Caco-2 (cell line): ENCODE measurements around the gene ACBD5. TPM values are rescaled to one million over a fixed set of nuclear protein-coding genes. Genes with fewer than 3 reads are reported as not detected.

Experiments
- BruUV-seq: library from RNA; stranded (reverse); fragments of 400-500 nt; replicated peaks from 2 replicates; lab custom pipeline; 2021; lab: Mats Ljungman, UMichigan
- CTCF ChIA-PET: fragments of 300-600 bp; sonication (Branson Sonifier 250); formaldehyde crosslinking; loops from one replicate; lab custom pipeline; 2022; ENCODE audit warnings: antibody characterized with exemption; lab: Charles Lee
- POLR2A ChIA-PET: fragments of 300-600 bp; sonication (Branson Sonifier 250); formaldehyde crosslinking; loops from one replicate; lab custom pipeline; 2022; ENCODE audit warnings: antibody characterized with exemption; lab: Charles Lee
- DNase-seq, 2 experiments: peaks; one replicate each; pipeline versions ENCODE4 v3.0.0 to v3.0.0-alpha.2; 2020 to 2022
- H3K27me3 ChIP-seq: replicated peaks from 2 replicates; pipeline ENCODE4 v1.6.0; 2011; ENCODE audit warnings: low read length; ENCODE audit not compliant: control insufficient read depth, insufficient read depth
- H3K36me3 ChIP-seq: 2 replicates; pipeline ENCODE4 v1.5.1; 2011; ENCODE audit warnings: low read length; ENCODE audit not compliant: control insufficient read depth, insufficient read depth
- H3K4me1 ChIP-seq: fragments of 250-450 bp; sonication (Bioruptor Pico); 2 replicates; pipeline ENCODE4 v1.5.1; 2020; ENCODE audit warnings: mild to moderate bottlenecking
- H3K4me3 ChIP-seq: 2 replicates; pipeline ENCODE4 v1.5.1; 2011; ENCODE audit warnings: low read depth, mild to moderate bottlenecking, control low read depth, low read length
- H3K9me3 ChIP-seq: fragments of 250-450 bp; sonication (Bioruptor Pico); 2 replicates; pipeline ENCODE4 v1.5.1; 2020; ENCODE audit warnings: mild to moderate bottlenecking, moderate library complexity
- H3K27ac Mint-ChIP-seq: one replicate; pipeline ENCODE4 v1.8.0; 2022; ENCODE audit warnings: mixed read lengths; ENCODE audit not compliant: unreplicated experiment
- H3K27me3 Mint-ChIP-seq: one replicate; pipeline ENCODE4 v1.8.0; 2022; ENCODE audit warnings: mixed read lengths; ENCODE audit not compliant: insufficient read depth, unreplicated experiment
- H3K36me3 Mint-ChIP-seq: one replicate; pipeline ENCODE4 v1.8.0; 2022; ENCODE audit warnings: mild to moderate bottlenecking, mixed read lengths; ENCODE audit not compliant: insufficient read depth, unreplicated experiment
- H3K4me1 Mint-ChIP-seq: one replicate; pipeline ENCODE4 v1.8.0; 2022; ENCODE audit warnings: low read depth, mixed read lengths; ENCODE audit not compliant: unreplicated experiment
- H3K4me3 Mint-ChIP-seq: one replicate; pipeline ENCODE4 v1.8.0; 2022; ENCODE audit warnings: mild to moderate bottlenecking, moderate library complexity, mixed read lengths; ENCODE audit not compliant: unreplicated experiment
- H3K9me3 Mint-ChIP-seq: one replicate; pipeline ENCODE4 v1.8.0; 2022; ENCODE audit warnings: mixed read lengths; ENCODE audit not compliant: unreplicated experiment
- CTCF ChIP-seq, 2 experiments: fragments of 200-600 bp in 1 of 2; IDR thresholded peaks; 1 replicate in 1 of 2; 2 replicates in 1 of 2; pipeline versions ENCODE4 v1.5.1 to v1.8.0; 2011 to 2022; ENCODE audit warnings: antibody characterized with exemption in 1 of 2, control low read depth in 1 of 2, inconsistent platforms in 1 of 2, low read depth in 1 of 2, low read length in 1 of 2, mild to moderate bottlenecking in 1 of 2, moderate library complexity in 1 of 2; ENCODE audit not compliant: insufficient read depth in 1 of 2, severe bottlenecking in 1 of 2, unreplicated experiment in 1 of 2
- intact Hi-C: fragments of 100-400 bp; cut with micrococcal nuclease; formaldehyde crosslinking; loops from one replicate; pipeline ENCODE4 v1.10.0; 2022; ENCODE audit not compliant: unreplicated experiment
- total RNA-seq: library from RNA; stranded (reverse); gene quantifications from 2 replicates; pipeline ENCODE4 v1.2.3, GENCODE V29; 2022

ACBD5 gene
- total RNA-seq, 1 experiment from 2014 or later, result 38.3 TPM

- H3K36me3 Mint-ChIP-seq, result peaks cover 19% of the 10 kb centered on the region
- H3K27me3 Mint-ChIP-seq, result no peaks in the 10 kb centered on the region
- H3K4me3 Mint-ChIP-seq, result no peak overlapping the region
- no peak for TF ChIP-seq CTCF (IDR thresholded peaks at IDR 0.05; ENCODE audit: insufficient read depth in 1 of 2, low read depth in 1 of 2, low read length in 1 of 2, severe bottlenecking in 1 of 2, unreplicated experiment in 1 of 2)
- no peak overlapping the region for H3K4me3 ChIP-seq
- intact Hi-C loops, result loop anchor here (10.0 kb wide), 1 partner anchor 258 kb away; the partner anchor contains the start of gene RAB18
- H3K27ac Mint-ChIP-seq, result no peak overlapping the region
- BruUV-seq, result no TSS peak
- peaks cover 7% of the 10 kb centered on the region; the same call in 1 of the 2 replicates for H3K4me1 ChIP-seq
- no peaks in the 10 kb centered on the region for H3K27me3 ChIP-seq
- H3K9me3 Mint-ChIP-seq, result peaks cover 10% of the 10 kb centered on the region
- ChIA-PET CTCF (no interaction called here), POLR2A (no interaction called here)
- no peak for DNase-seq
- peaks cover 1% of the 10 kb centered on the region for H3K4me1 Mint-ChIP-seq
- H3K9me3 ChIP-seq, result no peaks in the 10 kb centered on the region
- H3K36me3 ChIP-seq, result no peaks in the 10 kb centered on the region
These were observed 6.4 kb upstream of the ACBD5 start for GRCh38 chr10:27247006-27247405.

- Mint-ChIP-seq H3K4me1 (peaks cover 5% of the 10 kb centered on the region), H3K27me3 (no peaks in the 10 kb centered on the region), H3K4me3 (no peak overlapping the region), H3K36me3 (peaks cover 30% of the 10 kb centered on the region), H3K9me3 (peaks cover 10% of the 10 kb centered on the region), H3K27ac (no peak overlapping the region)
- Histone ChIP-seq H3K36me3 (no peaks in the 10 kb centered on the region), H3K4me3 (no peak overlapping the region), H3K9me3 (no peaks in the 10 kb centered on the region), H3K4me1 (peaks cover 7% of the 10 kb centered on the region; the same call in 1 of the 2 replicates), H3K27me3 (no peaks in the 10 kb centered on the region)
- no TSS peak for BruUV-seq
- TF ChIP-seq CTCF (IDR thresholded peaks at IDR 0.05; ENCODE audit: insufficient read depth in 1 of 2, low read depth in 1 of 2, low read length in 1 of 2, severe bottlenecking in 1 of 2, unreplicated experiment in 1 of 2), result no peak
- intact Hi-C loops, result loop anchor here (10.0 kb wide), 1 partner anchor 259 kb away; the partner anchor contains the start of gene RAB18
- ChIA-PET CTCF (no interaction called here), POLR2A (no interaction called here)
- DNase-seq, result no peak
These were observed 5.2 kb upstream of the ACBD5 start for GRCh38 chr10:27245836-27246235.

- POLR2A ChIA-PET, result no interaction called here
- no TSS peak for BruUV-seq
These were observed 4.4 kb upstream of the ACBD5 start for GRCh38 chr10:27244976-27245375.

More at GRCh38 chr10:27244976-27245375, 4.4 kb upstream of the ACBD5 start:
- Mint-ChIP-seq H3K27ac (no peak overlapping the region), H3K27me3 (no peaks in the 10 kb centered on the region), H3K4me1 (peaks cover 5% of the 10 kb centered on the region), H3K9me3 (peaks cover 10% of the 10 kb centered on the region), H3K4me3 (no peak overlapping the region), H3K36me3 (peaks cover 39% of the 10 kb centered on the region)
- intact Hi-C loops, result loop anchor here (5.0 to 10.0 kb wide), 3 partner anchors 117 to 260 kb away; partner anchors contain the start of genes ANKRD26 and RAB18
- no peaks in the 10 kb centered on the region for H3K9me3 ChIP-seq
- no peak overlapping the region for H3K4me3 ChIP-seq
- peaks cover 7% of the 10 kb centered on the region; the same call in 1 of the 2 replicates for H3K4me1 ChIP-seq
- no peak for TF ChIP-seq CTCF (IDR thresholded peaks at IDR 0.05; ENCODE audit: insufficient read depth in 1 of 2, low read depth in 1 of 2, low read length in 1 of 2, severe bottlenecking in 1 of 2, unreplicated experiment in 1 of 2)
- H3K36me3 ChIP-seq, result no peaks in the 10 kb centered on the region
- CTCF ChIA-PET, result no interaction called here
- H3K27me3 ChIP-seq, result no peaks in the 10 kb centered on the region
- DNase-seq, result no peak
